Nephron (organoid): ENCODE measurements around the gene CRYGB.

Experiments
- H3K27ac Mint-ChIP-seq, 3 experiments: 2 replicates each; pipeline ENCODE4 v1.8.0; 2020; ENCODE audit warnings: mixed read lengths in 3 of 3, mild to moderate bottlenecking in 2 of 3, moderate library complexity in 1 of 3
- H3K27me3 Mint-ChIP-seq: 2 replicates; pipeline ENCODE4 v1.8.0; 2021; ENCODE audit warnings: low read depth, mild to moderate bottlenecking, moderate library complexity, mixed read lengths
- H3K36me3 Mint-ChIP-seq: 2 replicates; pipeline ENCODE4 v1.8.0; 2020; ENCODE audit warnings: low read depth, mixed read lengths
- H3K4me1 Mint-ChIP-seq: 2 replicates; pipeline ENCODE4 v1.8.0; 2020; ENCODE audit warnings: mixed read lengths
- H3K4me3 Mint-ChIP-seq, 3 experiments: 2 replicates each; pipeline ENCODE4 v1.8.0; 2020; ENCODE audit warnings: mild to moderate bottlenecking in 3 of 3, mixed read lengths in 3 of 3, moderate library complexity in 2 of 3
- H3K9me3 Mint-ChIP-seq: 2 replicates; pipeline ENCODE4 v1.8.0; 2020; ENCODE audit warnings: mixed read lengths
- CTCF ChIP-seq, 3 experiments: fragments of 200-600 bp; sonication (generic); IDR thresholded peaks; one replicate each; pipeline ENCODE4 v1.5.0; 2021; ENCODE audit warnings: antibody characterized with exemption in 3 of 3; ENCODE audit not compliant: unreplicated experiment in 3 of 3

The CRYGB gene

DNA sequence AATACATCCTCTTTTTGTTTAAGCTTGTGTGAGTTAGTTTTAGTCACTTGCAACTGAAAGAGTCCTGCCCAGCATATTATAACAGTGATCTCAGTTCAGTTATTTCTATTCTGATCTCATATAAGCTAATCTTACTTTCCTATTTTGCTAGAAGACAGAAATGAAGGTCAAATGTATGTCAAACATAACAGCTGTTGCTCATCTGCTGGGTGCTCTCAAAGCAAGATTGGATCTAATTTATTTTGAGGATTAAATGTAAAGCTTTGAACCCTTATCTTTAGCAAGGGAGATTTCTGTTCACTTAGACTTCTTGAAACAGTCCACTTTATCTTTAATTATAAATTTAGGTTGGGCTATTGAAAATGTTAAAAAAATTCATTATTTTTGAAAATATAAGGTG is 52.8 kb downstream of the CRYGB start:
- Mint-ChIP-seq H3K36me3 (no peaks in the 10 kb centered on the region), H3K27ac (peak overlapping the region; percentile 70 to 85 (median 84)), H3K4me3 (peak overlapping the region in 1 of 3 experiments; percentile 10), H3K4me1 (peaks cover 36% of the 10 kb centered on the region), H3K9me3 (peaks cover 3% of the 10 kb centered on the region), H3K27me3 (peaks cover 3% of the 10 kb centered on the region)
- TF ChIP-seq CTCF (IDR thresholded peaks at IDR 0.05; ENCODE audit: unreplicated experiment in 3 of 3): no peak
